NB4 (cell line): ENCODE data around the gene RASAL2.

ENCODE experiments used
- MYC ChIP-seq: IDR thresholded peaks from 2 replicates; pipeline ENCODE4 v1.6.1; 2011; ENCODE audit warnings: low read depth, low read length
- POLR2A ChIP-seq: IDR thresholded peaks from 2 replicates; pipeline ENCODE4 v1.6.1; 2011; ENCODE audit warnings: mild to moderate bottlenecking; ENCODE audit not compliant: insufficient read length; ENCODE audit errors: extremely low read depth
- TF ChIP-seq, protein P1 (sequence below): IDR thresholded peaks from one replicate; pipeline ENCODE4 v1.5.1; 2012; ENCODE audit warnings: low read depth, low read length
- TF ChIP-seq, protein P2 (sequence below): IDR thresholded peaks from 2 replicates; pipeline ENCODE4 v1.6.1; 2011; ENCODE audit warnings: low read depth, low read length

DNA sequence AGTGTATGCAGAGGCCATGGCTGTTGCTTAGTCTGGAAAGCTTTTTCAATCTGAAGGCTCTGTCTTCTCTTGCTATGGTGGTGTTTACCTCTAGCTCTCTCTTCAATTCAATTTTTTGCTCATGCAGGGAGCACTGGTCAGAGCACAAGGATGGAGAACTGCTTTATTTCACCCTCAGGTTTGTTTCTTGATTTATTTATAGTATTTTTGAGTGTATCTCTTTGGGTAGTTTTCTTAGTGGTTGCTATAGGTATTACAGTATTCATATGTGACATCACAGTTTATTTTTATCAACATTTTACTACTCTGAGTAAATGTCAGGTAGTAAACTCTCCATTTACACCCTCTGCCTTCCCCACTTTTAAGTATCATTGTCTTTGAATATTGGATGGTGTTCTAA is 147.9 kb downstream of the RASAL2 start:
- no peak for TF ChIP-seq POLR2A
- TF ChIP-seq, protein P1, sequence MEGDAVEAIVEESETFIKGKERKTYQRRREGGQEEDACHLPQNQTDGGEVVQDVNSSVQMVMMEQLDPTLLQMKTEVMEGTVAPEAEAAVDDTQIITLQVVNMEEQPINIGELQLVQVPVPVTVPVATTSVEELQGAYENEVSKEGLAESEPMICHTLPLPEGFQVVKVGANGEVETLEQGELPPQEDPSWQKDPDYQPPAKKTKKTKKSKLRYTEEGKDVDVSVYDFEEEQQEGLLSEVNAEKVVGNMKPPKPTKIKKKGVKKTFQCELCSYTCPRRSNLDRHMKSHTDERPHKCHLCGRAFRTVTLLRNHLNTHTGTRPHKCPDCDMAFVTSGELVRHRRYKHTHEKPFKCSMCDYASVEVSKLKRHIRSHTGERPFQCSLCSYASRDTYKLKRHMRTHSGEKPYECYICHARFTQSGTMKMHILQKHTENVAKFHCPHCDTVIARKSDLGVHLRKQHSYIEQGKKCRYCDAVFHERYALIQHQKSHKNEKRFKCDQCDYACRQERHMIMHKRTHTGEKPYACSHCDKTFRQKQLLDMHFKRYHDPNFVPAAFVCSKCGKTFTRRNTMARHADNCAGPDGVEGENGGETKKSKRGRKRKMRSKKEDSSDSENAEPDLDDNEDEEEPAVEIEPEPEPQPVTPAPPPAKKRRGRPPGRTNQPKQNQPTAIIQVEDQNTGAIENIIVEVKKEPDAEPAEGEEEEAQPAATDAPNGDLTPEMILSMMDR, result no peak
- TF ChIP-seq MYC, result no peak
- TF ChIP-seq, protein P2, sequence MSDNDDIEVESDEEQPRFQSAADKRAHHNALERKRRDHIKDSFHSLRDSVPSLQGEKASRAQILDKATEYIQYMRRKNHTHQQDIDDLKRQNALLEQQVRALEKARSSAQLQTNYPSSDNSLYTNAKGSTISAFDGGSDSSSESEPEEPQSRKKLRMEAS, result no peak
